NCI-H146 (cell line): ENCODE measurements around the gene AADAC.
"Not testable (repeated sequence)": the region's sequence is repeated elsewhere in the genome, so short reads cannot be mapped to it uniquely, and the experiment has no call there.

Experiments
- DNase-seq: peaks from one replicate; lab custom pipeline; 2025; lab: John Stamatoyannopoulos, UW

AADAC gene, protein sequence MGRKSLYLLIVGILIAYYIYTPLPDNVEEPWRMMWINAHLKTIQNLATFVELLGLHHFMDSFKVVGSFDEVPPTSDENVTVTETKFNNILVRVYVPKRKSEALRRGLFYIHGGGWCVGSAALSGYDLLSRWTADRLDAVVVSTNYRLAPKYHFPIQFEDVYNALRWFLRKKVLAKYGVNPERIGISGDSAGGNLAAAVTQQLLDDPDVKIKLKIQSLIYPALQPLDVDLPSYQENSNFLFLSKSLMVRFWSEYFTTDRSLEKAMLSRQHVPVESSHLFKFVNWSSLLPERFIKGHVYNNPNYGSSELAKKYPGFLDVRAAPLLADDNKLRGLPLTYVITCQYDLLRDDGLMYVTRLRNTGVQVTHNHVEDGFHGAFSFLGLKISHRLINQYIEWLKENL

DNA sequence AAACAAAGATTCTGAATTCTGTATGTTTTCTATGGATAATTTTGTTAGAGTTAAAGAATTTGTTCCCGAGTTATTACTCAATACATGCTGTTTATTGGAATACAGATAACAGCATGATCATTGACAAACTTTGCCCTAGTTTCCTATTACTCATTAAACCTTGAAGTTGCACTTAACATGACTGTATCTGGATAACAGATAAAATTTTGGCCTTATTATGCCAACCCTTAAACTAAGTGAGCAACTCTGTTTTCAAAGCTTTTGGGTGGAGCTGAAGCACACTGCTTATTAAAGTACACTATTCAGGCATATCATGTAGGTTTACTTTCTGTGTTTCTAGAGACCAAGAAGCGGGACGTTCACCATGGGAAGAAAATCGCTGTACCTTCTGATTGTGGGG lies at the start of gene AADAC:
Gene AADAC, plus strand, starts transcription at position 318 of the 400 bp plus-strand sequence. Its CDS starts 47 bp downstream, at position 365.
- no peak for DNase-seq

DNA sequence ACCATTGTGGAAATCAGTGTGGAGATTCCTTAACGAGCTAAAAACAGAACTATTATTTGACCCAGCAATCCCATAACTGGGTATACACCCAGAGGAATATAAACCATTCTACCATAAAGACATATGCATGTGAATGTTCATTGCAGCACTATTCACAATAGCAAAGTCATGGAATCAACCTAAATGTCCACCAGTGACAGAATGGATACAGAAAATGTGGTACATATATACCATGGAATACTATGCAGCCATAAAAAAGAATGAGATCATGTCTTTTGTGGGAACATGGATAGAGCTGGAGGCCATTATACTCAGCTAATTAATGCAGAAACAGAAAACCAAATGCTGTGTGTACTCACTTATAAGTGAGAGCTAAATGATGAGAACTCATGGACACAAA lies 49.2 kb upstream of the AADAC start:
- not testable (repeated sequence) for DNase-seq

DNA sequence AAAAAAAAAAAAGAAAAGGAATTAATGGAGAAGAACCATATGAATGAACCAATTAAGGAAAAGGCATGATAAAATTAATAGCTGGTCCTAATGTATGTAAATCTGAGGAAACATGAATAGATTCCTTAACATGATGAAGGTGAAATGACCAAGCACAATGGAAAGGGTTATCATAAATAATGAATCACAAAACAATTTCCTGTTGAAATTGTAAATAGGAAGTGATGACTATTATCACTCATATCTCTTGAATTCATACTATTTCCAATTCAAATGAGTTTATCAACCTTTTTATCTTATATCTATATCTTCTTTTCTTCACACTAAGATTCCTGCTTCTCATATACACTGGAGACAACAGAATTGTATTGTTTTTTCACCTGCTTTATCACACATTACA lies 48.2 kb upstream of the AADAC start:
- DNase-seq = no peak

DNA sequence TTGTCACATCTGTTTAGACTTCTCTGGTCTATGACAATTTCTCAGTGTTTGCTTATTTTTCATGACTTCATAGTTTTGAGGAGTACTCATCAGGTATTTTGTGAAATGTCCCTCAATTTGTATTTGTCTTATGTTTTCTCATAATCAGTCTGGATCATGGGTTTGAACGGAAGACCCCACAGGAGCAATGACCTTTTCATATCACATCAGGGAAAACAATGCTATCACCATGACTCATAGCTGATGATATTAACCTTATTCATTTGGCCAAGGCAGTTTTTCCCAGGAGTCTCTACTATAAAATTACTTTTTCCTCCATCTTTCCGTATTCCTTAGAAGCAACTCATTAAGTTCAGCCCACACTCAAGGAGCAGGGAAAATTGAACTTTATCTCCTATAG lies 47.5 kb upstream of the AADAC start:
- no peak for DNase-seq

DNA sequence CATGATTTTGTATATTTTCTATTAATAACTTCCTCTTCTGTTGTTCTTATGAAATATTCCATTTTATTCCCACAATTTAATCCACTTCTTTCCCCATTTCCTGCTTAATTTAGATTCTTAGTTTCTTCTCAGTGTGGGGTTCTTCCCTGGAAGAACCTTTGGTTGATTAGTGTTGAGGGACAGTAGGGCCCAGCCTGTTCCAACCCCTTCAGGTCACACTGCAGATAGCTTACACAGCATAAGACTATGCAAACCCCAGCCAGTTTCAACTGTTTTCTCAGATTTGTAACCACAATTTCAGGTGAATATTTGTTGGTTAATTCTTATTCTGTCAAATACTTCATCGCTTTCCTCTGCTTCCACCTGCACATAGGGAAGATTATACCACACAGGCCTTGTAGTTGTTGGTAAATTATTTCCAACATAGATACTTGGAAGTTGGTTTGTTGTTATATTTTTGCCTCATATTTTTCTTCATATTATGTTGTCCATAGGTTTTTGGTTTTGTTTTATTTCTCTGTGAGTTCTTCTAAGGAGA lies 45.5 kb upstream of the AADAC start:
- DNase-seq = peak; percentile 6

DNA sequence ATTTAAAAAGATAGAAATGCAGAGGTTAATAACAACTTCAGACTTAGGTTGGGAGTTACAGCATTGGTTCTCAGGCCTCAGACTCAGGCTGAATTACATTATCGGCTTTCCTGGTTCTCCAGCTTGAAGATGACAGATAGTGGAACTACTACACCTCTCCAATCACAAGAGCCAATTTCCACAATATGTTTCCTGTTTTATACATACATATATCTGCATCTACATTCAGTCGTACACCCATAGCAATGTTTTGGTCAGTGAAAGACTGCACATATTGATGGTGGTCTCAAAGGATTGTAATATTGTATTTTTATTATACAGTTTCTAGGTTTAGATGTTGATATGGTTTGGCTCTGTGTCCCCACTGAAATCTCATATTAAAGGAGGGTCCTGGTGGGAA lies 44.7 kb upstream of the AADAC start:
- DNase-seq = no peak

DNA sequence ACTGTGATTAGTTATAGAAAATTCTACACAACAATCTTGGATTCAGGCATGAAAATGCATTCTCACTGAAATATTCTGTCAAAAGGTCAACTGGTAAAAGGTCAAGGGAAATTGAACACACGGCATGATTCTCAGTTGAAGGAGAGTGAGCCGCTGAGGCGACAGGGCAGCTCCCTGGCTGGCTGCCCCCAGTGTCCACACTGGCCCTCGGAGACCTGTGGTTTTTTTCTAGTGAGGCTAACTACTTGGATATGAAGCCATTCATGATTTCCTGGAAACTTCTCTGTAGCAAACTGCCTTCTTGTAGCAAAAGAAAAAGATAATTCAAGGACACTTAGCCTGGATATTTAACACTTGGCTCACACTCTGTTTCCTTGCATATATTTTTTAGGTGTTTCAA lies 43.0 kb upstream of the AADAC start:
- DNase-seq = peak; percentile 74

DNA sequence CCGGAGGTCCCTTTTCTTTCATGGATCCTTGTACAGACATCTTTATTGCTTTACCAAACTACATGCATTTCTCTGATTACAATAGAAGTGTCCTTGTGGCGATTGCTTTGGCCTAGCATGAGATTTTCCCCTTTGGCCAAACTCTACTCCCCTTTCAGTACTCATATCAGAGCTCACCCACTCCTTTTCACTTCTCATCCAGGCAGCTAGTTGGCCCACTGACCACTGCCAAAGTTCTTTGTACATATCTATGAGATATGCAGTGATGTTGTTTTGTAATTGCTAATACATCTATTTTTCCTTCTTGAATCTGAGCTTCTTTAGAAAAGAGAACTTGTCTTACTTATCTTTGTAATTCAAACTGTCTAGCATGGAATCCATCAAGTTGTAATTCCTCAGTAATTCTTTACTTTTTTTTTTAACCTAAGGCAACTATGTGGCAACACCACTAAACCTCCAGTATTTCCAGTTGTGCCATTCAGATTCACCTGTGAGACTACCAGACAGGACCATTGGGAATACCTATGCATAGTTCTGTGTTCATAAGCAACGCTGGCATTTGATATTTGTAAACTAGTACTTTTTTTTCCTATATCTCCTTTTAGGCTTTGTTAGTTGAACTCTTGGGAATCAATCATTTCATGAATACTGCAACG lies 41.0 kb upstream of the AADAC start:
- no peak for DNase-seq

DNA sequence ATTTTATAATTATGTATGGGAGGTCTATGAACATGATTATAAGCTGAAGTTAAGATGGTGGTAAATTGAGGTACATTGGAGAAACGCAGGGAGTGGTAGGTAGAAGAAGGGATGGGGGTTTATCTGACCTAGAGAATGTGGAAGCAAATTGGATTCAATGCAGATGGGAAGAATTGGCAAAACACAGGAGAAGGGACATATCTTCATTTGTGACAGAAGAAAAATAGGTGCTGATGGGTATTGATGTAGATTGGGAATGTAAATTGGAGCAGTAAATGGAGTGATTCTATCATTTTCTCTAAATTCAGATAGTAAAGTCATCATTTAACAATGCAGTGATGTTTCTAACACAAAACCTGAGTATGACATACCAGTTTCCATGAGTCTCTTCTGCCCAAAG lies 39.7 kb upstream of the AADAC start:
- no peak for DNase-seq

DNA sequence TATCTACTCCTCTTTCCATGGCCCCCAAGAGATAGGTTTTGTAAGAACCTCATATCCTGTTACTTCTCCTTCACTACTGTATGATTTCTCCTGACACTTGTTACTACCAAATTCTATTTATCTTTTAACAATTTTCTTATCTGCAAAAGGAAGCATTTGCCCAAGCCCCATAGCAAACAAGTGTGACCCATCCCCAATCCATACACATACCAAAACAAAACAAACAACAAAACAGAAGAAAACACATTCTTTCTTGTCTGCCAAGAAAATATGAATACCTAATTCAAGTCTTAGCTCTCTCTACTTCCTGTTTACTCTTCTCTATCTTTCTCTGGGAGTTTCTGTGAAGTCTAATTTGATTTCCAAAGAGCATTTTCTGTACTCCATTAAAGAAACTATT lies 39.0 kb upstream of the AADAC start:
- DNase-seq = no peak

DNA sequence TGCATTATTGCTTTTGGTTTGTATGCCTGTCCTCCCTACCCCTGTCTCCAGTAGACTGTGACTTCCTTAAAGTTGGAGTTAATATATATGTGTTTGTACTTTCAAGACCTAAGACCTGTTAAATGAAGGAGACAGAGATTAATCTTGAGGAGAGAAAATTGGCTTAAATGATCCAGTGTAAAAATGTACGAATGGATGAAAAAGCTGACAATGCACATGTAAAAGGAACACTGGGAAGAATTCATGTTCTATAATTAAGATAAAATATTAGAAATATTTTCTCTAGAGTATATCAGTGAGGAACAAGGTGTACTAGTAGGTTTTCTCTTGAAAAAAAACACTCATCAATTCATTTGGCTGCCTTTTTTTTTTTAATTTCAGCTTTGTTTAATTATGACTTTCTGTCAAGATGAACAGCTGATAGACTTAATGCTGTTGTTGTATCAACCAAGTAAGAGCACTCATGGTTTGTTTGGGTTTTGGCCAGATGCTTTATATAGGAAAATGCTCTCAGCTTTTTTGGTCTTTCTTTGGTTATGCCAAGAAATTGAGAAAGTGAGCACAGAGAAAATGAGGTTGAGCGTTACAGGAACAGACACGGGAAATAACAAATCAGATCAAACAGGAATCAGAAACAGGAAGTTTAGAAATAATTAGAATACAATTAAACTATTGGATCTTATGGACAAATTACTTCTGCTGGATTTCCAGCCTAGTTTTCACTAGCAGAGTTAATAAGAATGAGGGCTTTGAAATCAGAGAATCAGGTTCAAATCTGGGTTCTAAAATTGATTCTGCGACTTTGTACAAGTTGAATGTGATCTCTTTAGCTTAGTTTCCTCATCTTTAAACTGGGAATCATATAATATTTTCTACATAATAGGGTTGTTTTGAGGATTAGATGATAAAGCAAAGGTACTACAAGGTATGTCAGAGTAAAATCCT lies 38.3 kb upstream of the AADAC start:
- no peak for DNase-seq

DNA sequence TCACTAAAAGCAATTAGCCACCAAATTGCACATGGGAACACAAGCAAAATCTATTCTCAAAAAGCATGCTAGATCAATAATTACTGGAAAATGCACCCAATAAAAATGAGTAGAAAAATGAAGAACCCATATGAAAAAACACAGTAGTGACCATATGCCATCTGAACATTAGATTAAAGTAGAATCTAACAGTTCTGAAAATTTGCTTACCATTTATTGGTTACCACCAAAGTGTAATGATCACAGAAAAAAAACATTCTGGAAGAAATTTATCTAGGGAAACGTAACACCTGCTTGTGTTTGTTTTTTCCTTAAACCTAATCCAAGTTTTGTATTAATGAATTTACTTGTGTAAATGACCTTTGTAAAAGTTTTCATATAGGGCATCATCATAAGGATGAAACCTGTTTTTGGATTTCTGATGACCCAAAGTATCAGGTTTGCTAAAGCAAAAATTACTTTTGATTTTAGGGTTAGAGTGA lies 37.6 kb upstream of the AADAC start:
- no peak for DNase-seq

DNA sequence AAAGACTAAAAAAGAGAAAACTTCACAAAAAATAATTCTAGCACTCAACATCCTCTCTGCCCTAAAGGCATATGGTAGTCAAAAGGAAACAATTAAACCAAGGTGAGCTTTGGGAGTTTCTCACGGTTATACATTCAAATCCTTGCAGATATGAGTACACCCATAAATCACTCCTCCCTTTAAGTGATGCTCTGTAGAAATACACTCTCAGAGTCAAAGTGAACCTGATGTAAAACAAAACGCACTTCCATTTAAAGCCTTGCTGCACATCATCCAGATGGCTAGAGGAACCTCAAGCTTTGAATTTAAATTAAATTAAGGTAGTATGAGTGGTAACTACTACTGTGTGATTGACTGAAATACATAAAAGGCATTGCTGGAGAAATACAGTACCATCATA lies 36.0 kb upstream of the AADAC start:
- DNase-seq = peak; percentile 59

DNA sequence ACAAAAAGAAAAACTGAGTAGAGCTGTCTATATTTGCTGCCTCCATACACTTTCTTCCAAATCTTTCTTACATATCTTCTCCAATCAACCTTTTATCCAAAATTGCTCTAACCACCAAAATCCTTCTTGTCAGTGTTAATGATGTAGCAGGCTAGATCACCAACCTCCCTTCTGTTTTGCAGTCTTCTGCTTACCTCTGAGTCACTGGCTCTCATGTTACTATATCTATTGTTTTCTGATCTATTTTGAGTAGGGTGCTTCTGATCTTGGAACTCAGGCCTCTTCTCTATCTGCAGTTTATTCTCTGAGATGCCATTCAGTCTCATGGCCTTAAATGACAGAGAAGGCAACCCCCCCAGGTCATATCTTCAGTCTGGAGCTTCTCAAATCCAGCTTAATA lies 26.3 kb upstream of the AADAC start:
- peak; percentile 31 for DNase-seq

DNA sequence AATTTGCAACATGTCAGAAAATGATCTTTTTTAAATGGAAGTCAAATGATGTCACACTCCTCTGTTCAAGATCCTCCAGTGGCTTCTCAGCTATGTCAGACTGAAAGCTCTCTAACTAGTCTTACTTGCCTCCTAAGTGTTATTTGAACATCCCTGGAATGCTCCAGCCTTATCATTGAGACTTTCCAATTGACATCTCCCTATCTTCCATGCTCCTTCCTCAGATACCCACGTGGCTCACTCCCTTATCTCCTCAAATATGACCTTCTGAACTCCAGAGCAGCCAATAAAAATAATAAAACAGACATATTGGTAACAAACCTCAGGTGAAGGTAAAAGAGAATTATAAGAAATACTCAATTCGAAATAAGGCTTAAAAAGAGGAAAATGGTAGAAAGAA lies 25.5 kb upstream of the AADAC start:
- DNase-seq = no peak

DNA sequence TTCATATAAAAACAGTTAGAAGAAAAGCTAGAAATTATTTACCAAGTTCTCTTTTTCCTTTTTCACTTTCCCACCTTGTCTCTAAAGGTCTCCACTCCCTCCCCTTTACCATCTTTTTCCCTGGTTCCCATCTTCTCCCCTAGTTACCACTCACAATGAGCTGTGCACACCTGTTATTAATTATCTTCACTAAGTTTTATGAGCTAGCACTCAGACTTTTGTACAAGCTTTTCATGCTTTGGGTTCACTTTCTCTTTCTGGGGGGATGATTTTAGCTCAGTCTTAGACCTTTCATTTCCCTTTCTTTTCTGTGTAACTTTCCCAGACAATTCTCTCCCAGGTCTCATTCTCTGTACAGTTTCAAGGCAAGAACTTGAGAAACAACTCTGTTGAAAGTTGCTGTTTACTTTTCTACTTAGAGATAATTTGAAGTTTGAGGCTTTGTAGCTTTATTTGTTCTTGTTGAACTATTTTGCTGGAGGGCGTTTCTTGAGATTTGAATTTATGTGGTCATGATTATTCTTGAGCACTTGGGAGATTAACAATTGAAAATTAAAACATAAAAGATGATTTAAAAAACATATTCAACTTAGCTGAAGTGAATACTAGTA lies 24.0 kb upstream of the AADAC start:
- DNase-seq = no peak

DNA sequence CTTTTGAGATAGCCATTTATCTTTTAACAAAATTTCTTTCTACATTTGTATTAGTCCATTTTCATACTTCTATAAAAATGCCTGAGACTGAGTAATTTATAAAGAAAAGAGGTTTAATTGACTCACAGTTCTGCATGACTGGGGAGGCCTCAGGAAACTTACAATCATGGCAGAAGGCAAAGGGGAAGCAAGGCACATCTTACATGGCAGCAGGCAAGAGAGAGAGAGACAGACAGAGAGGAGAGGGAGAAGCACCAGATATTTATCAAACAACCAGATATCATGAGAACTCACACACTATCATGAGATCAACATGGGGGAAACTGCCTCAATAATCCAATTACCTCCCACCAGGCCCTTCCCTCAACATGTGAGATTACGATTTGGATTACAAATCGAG lies 23.2 kb upstream of the AADAC start:
- not testable (repeated sequence) for DNase-seq

DNA sequence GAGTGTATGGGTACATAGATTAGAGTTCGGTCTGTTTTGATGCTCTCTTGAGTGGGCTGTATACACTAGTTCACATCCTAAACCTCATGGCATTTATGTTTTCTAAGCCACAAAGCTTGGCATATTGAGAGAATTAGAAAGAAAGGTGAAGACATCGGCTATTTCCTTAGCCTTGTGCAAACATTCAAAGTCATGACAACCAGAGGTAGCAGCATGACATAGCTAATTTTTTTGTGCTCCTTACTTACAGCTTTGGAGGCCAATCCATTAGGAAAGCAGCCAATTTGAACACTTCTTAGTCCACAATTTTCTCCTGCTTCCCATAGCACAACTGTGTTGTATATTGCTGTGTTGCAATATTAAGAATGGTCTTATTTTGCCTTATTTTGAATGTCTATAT lies 21.5 kb upstream of the AADAC start:
- DNase-seq = no peak

DNA sequence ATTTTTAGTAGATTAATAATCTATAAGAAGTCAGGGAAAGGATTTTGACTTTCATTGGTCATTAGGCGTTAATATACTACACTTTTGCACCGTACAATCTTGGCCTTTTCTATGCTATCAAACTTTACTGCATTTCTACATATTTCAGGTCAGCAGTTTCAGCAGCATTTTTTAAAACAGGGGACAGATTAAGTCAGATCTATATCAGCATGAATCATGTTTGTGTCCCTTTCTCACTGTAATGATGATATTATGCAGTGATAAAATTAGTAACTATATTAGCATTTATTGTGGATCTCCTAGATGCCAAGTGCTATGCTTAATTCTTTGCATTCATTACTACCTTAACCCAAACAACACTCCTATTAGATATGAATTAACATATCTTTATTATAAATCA lies 20.3 kb upstream of the AADAC start:
- DNase-seq = no peak

DNA sequence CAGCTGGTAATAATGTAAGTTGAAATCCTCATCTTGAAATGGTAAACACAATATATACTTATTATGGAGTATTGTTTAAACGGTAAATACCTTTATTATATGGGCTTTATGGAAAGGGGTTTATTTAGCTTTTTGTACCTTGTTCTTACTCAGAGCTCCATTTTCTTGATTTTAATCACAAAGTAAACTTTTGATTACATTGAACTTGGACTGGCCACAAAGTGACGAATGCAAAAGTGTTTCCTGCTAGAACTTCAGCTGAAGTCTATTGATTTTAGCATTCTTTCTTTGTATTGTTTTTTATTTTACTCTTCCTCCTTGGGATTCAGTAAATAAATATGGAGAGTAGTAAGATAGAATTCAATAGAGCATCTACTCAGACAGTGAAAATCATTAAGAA lies 19.8 kb upstream of the AADAC start:
- DNase-seq = no peak

DNA sequence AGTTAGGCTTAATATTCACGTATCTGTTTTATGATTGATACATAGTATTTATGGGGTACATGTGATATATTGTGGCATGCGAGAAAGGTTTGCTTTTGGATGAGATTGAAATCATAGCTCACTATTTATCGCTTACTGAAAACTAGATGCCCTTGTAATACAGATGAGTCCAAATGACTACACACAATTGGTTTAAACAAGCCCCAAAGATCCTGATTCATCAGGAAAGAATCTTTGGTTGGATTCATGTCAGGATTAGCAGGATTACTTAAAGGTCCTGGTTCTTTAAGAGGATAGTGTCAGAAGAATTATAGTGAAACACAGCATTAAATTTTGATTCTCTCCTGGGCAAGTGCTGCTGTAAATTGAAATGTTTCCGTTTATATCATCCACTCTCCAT lies 18.6 kb upstream of the AADAC start:
- no peak for DNase-seq
